Stomach smooth muscle (tissue), 2 donors: ENCODE results near the gene RABL6.

ENCODE experiments used
- H3K27ac ChIP-seq: one replicate; pipeline ENCODE4 v1.7.0; 2013; ENCODE audit warnings: mild to moderate bottlenecking, low read length, inconsistent platforms
- H3K27me3 ChIP-seq, 2 donors: one replicate each; pipeline ENCODE4 v1.7.0; 2013; ENCODE audit warnings: low read length in 2 of 2; ENCODE audit not compliant: insufficient read depth in 2 of 2, control insufficient read depth in 1 of 2
- H3K36me3 ChIP-seq, 2 donors: one replicate each; pipeline ENCODE4 v1.7.0; 2013; ENCODE audit warnings: low read length in 2 of 2; ENCODE audit not compliant: control insufficient read depth in 2 of 2, insufficient read depth in 2 of 2
- H3K4me1 ChIP-seq: one replicate; pipeline ENCODE4 v1.7.0; 2013; ENCODE audit warnings: low read length; ENCODE audit not compliant: control insufficient read depth, insufficient read depth
- H3K4me3 ChIP-seq, 2 donors: one replicate each; pipeline ENCODE4 v1.7.0; 2013; ENCODE audit warnings: low read length in 2 of 2
- H3K9ac ChIP-seq, 2 donors: one replicate each; pipeline ENCODE4 v1.7.0; 2013; ENCODE audit warnings: low read length in 2 of 2, mild to moderate bottlenecking in 1 of 2
- H3K9me3 ChIP-seq, 2 donors: one replicate each; pipeline ENCODE4 v1.7.0; 2013; ENCODE audit warnings: low read length in 2 of 2; ENCODE audit not compliant: control insufficient read depth in 2 of 2
- donor health status: healthy.
- donor health status: Pancreatic carcinoma.

RABL6 gene

GRCh38 chr9:136806631-136807201 is 1.0 kb upstream of the RABL6 start:
- Histone ChIP-seq H3K4me3 (peak overlapping the region; percentile 65 to 87), H3K27ac (no peak overlapping the region), H3K4me1 (peaks cover 31% of the 10 kb centered on the region), H3K9me3 (no peaks in the 10 kb centered on the region), H3K36me3 (peaks cover 6 to 7% of the 10 kb centered on the region in 2 donors), H3K9ac (peak overlapping the region; percentile 36 to 63), H3K27me3 (peaks cover 7 to 8% of the 10 kb centered on the region in 2 donors)

GRCh38 chr9:136808075-136808805 is 492 bp downstream of the RABL6 start:
- Histone ChIP-seq H3K9ac (peak overlapping the region; percentile 70 to 71), H3K4me3 (peak overlapping the region; percentile 65 to 87), H3K36me3 (peaks cover 6 to 7% of the 10 kb centered on the region in 2 donors), H3K27me3 (no peaks in the 10 kb centered on the region), H3K27ac (no peak overlapping the region), H3K4me1 (peaks cover 31% of the 10 kb centered on the region), H3K9me3 (no peaks in the 10 kb centered on the region)

- no peak overlapping the region for H3K27ac ChIP-seq
- H3K9me3 ChIP-seq: no peaks in the 10 kb centered on the region
- H3K27me3 ChIP-seq: no peaks in the 10 kb centered on the region
- peak overlapping the region; percentile 60 to 70 for H3K9ac ChIP-seq
- H3K36me3 ChIP-seq: peaks cover 6 to 7% of the 10 kb centered on the region in 2 donors
- H3K4me1 ChIP-seq: peaks cover 31% of the 10 kb centered on the region
- H3K4me3 ChIP-seq: peak overlapping the region; percentile 65 to 87
Observed at GRCh38 chr9:136808806-136809158, 1.0 kb downstream of the RABL6 start.

DNA sequence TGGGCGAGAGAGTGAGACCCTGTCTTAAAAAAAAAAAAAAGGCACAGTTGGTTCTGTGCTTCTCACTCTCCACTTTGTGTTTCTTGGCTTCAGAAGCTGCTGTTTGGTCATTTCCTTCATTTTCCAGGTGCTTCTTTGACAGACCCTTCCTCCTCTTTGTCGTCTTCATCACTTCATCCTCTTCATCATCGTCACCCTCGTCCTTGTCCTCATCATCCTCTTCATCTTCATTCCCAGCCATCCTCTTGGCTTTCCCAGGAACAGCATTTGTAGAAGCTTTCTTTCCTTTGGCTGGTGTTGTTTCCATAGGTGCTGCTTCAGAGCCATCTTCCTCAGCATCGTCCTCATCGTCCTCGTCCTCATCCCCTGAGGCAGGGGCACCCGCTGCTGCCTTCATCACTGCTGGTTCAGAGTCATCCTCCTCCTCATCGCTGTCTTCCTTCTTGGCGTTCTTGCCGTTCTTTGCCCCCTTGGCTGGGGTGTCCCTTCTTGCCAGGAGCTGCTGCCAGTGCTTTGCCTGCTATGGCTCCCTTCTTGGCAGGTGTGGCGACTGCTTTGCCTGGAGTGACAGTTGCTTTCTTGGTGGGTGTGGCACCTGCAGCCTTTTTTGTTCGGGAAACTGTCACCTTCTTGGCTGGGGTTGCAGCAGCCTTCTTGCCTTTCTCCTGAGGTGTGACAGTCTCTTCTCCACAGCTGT is 7.1 kb downstream of the RABL6 start:
- Histone ChIP-seq H3K4me1 (peaks cover 4% of the 10 kb centered on the region), H3K27me3 (no peaks in the 10 kb centered on the region), H3K27ac (no peak overlapping the region), H3K36me3 (peaks cover 7 to 8% of the 10 kb centered on the region in 2 donors), H3K9me3 (no peaks in the 10 kb centered on the region), H3K9ac (no peak overlapping the region), H3K4me3 (no peak overlapping the region)

DNA sequence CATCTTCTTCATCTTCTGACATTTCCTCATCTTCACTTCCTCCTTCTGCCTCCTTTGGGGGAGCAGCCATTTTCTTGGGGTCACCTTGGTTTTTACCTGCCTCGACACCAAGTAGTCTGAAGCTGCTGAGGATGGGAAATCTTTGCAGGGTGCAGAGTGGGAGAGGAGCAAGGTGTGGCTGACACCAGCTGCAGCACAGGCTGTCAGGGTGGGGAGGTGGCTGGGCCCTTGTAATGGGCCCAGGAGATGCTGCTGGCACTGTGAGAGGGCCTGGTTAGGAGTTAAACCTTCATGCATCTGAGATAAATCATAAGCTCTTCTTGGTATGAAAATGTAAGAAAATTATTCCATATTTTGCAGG is 7.7 kb downstream of the RABL6 start:
- Histone ChIP-seq H3K4me1 (no peaks in the 10 kb centered on the region), H3K36me3 (peaks cover 4 to 5% of the 10 kb centered on the region in 2 donors), H3K27ac (no peak overlapping the region), H3K4me3 (no peak overlapping the region), H3K9me3 (no peaks in the 10 kb centered on the region), H3K27me3 (no peaks in the 10 kb centered on the region), H3K9ac (no peak overlapping the region)

- peak overlapping the region; percentile 29 to 41 for H3K9ac ChIP-seq
- peaks cover 7 to 20% of the 10 kb centered on the region in 2 donors for H3K36me3 ChIP-seq
- H3K4me1 ChIP-seq: peaks cover 15% of the 10 kb centered on the region
- H3K27me3 ChIP-seq: no peaks in the 10 kb centered on the region
- no peak overlapping the region for H3K27ac ChIP-seq
- H3K9me3 ChIP-seq: no peaks in the 10 kb centered on the region
- peak overlapping the region; percentile 49 to 62 for H3K4me3 ChIP-seq
Observed at GRCh38 chr9:136820971-136821825, 13.4 kb downstream of the RABL6 start.

DNA sequence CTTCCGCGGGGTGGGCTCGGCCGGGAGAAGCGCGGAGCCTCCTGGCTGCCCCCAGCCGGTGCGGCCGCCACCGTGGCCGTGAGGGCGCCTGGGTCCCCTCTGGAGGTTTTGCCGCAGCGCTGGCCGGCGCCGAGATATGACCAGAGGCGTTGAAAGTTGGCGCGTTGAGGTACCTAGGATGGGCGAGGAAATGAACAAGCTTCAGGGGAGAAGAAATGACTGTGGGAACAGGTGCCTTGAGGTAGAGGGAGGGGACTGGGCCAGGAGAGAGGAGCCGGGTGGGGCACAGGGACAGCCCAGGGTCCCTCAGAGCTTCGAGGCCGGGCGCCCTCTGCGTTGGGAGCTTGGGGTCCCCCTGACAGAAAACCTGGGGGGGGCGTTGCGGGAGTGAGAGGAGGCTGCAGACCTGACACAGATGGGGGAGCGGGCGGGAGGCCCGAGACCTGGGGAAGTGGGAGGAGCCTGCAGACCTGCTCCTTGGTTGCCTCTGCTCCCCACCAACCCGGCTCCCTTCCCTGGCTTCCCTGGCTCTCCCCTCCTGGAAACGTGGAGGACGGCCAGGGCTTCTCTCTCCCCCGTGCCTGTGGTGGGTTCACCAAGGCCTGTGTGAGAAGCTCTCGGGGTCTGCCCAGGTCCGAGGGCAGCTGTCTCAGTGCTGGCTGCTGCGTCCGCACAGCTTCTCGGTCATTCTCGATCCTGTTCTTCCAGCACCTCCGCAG is 14.2 kb downstream of the RABL6 start:
- Histone ChIP-seq H3K27ac (no peak overlapping the region), H3K4me3 (peak overlapping the region in 1 of 2 donors; percentile 62), H3K9ac (no peak overlapping the region), H3K4me1 (peaks cover 15% of the 10 kb centered on the region), H3K27me3 (no peaks in the 10 kb centered on the region), H3K9me3 (no peaks in the 10 kb centered on the region), H3K36me3 (peaks cover 9 to 25% of the 10 kb centered on the region in 2 donors)

- peaks cover 9 to 27% of the 10 kb centered on the region in 2 donors for H3K36me3 ChIP-seq
- peaks cover 15% of the 10 kb centered on the region for H3K4me1 ChIP-seq
Observed at GRCh38 chr9:136823136-136824046, 15.6 kb downstream of the RABL6 start.

GRCh38 chr9:136824496-136825225 is 16.9 kb downstream of the RABL6 start:
- Histone ChIP-seq H3K9ac (no peak overlapping the region), H3K9me3 (no peaks in the 10 kb centered on the region), H3K27me3 (no peaks in the 10 kb centered on the region), H3K27ac (no peak overlapping the region), H3K4me1 (peaks cover 15% of the 10 kb centered on the region), H3K4me3 (no peak overlapping the region), H3K36me3 (peaks cover 14 to 39% of the 10 kb centered on the region in 2 donors)

More at GRCh38 chr9:136823136-136824046, 15.6 kb downstream of the RABL6 start:
- H3K27ac ChIP-seq: no peak overlapping the region
- no peaks in the 10 kb centered on the region for H3K9me3 ChIP-seq
- H3K9ac ChIP-seq: no peak overlapping the region
- H3K4me3 ChIP-seq: no peak overlapping the region
- H3K27me3 ChIP-seq: no peaks in the 10 kb centered on the region
